CD4-positive, alpha-beta T cell treated with Interleukin-10 for 1 hour (primary cell): ENCODE results near the gene PCDH9.

ENCODE experiments used
- DNase-seq: peaks from one replicate; pipeline ENCODE4 v3.0.0-alpha.2; 2020

The PCDH9 gene

GRCh38 chr13:66700117-66700601 is 530.0 kb downstream of the PCDH9 start:
- no peak for DNase-seq

- DNase-seq: no peak
Observed at GRCh38 chr13:66693656-66694055, 536.5 kb downstream of the PCDH9 start.

- DNase-seq: no peak
Observed at GRCh38 chr13:66691149-66691548, 539.0 kb downstream of the PCDH9 start.

- no peak for DNase-seq
Observed at GRCh38 chr13:66689628-66690027, 540.5 kb downstream of the PCDH9 start.

GRCh38 chr13:66689037-66689619 is 541.0 kb downstream of the PCDH9 start:
- no peak for DNase-seq

- no peak for DNase-seq
Observed at GRCh38 chr13:66681403-66681802, 548.7 kb downstream of the PCDH9 start.

GRCh38 chr13:66680031-66680430 is 550.1 kb downstream of the PCDH9 start:
- no peak for DNase-seq

GRCh38 chr13:66675620-66676019 is 554.5 kb downstream of the PCDH9 start:
- no peak for DNase-seq

- no peak for DNase-seq
Observed at GRCh38 chr13:66673401-66673800, 556.7 kb downstream of the PCDH9 start.

- no peak for DNase-seq
Observed at GRCh38 chr13:66665991-66666390, 564.1 kb downstream of the PCDH9 start.

- DNase-seq: no peak
Observed at GRCh38 chr13:66663711-66664110, 566.4 kb downstream of the PCDH9 start.

- no peak for DNase-seq
Observed at GRCh38 chr13:66663206-66663605, 566.9 kb downstream of the PCDH9 start.

GRCh38 chr13:66661336-66661735 is 568.8 kb downstream of the PCDH9 start:
- no peak for DNase-seq

GRCh38 chr13:66660468-66660813 is 569.7 kb downstream of the PCDH9 start:
- DNase-seq: no peak

- DNase-seq: no peak
Observed at GRCh38 chr13:66659701-66660467, 570.3 kb downstream of the PCDH9 start.

- no peak for DNase-seq
Observed at GRCh38 chr13:66659286-66659685, 570.9 kb downstream of the PCDH9 start.

GRCh38 chr13:66657165-66657881 is 572.8 kb downstream of the PCDH9 start:
- DNase-seq: no peak

GRCh38 chr13:66655847-66656454 is 574.2 kb downstream of the PCDH9 start:
- DNase-seq: no peak

GRCh38 chr13:66644855-66645460 is 585.2 kb downstream of the PCDH9 start:
- no peak for DNase-seq

GRCh38 chr13:66640231-66640630 is 589.9 kb downstream of the PCDH9 start:
- no peak for DNase-seq

GRCh38 chr13:66639044-66639443 is 591.1 kb downstream of the PCDH9 start:
- no peak for DNase-seq

- no peak for DNase-seq
Observed at GRCh38 chr13:66635526-66635925, 594.6 kb downstream of the PCDH9 start.

- no peak for DNase-seq
Observed at GRCh38 chr13:66634384-66634783, 595.8 kb downstream of the PCDH9 start.
